Activated naive CD8-positive, alpha-beta T cell treated with anti-CD3 and anti-CD28 coated beads, Interleukin-2, amount 10 ng/mL, durations not matched to agents 7 days and 5 days (primary cell): ENCODE data around the gene TRIM29. TPM values are rescaled to one million over a fixed set of nuclear protein-coding genes. Genes with fewer than 3 reads are reported as not detected.

Experiments
- ATAC-seq: fragments of 150-1000 bp; cut with Tn5 transposase; one replicate; pipeline ENCODE4 v1.10.0; 2021; ENCODE audit warnings: low read depth, moderate library complexity
- POLR2A ChIA-PET: fragments of 350-600 bp; sonication (Branson Sonifier 250); formaldehyde crosslinking; loops from one replicate; lab custom pipeline; 2021; ENCODE audit warnings: antibody characterized with exemption; lab: Charles Lee
- DNase-seq: peaks from one replicate; pipeline ENCODE4 v3.0.0; 2021
- H3K27ac Mint-ChIP-seq: one replicate; pipeline ENCODE4 v1.8.0; 2022; ENCODE audit warnings: mild to moderate bottlenecking, mixed read lengths
- H3K27me3 Mint-ChIP-seq: one replicate; pipeline ENCODE4 v1.8.0; 2022; ENCODE audit warnings: mild to moderate bottlenecking, moderate library complexity, mixed read lengths
- H3K36me3 Mint-ChIP-seq: one replicate; pipeline ENCODE4 v1.8.0; 2021; ENCODE audit warnings: mild to moderate bottlenecking, mixed read lengths
- H3K4me1 Mint-ChIP-seq: one replicate; pipeline ENCODE4 v1.8.0; 2021; ENCODE audit warnings: mixed read lengths
- H3K4me3 Mint-ChIP-seq: one replicate; pipeline ENCODE4 v1.8.0; 2022; ENCODE audit warnings: mild to moderate bottlenecking, moderate library complexity, mixed read lengths
- H3K9me3 Mint-ChIP-seq: one replicate; pipeline ENCODE4 v1.8.0; 2021; ENCODE audit warnings: mixed read lengths
- total RNA-seq, 2 experiments: library from RNA; stranded (reverse); gene quantifications; one replicate each; pipeline ENCODE4 v1.2.3, GENCODE V29; 2021

The TRIM29 gene
- total RNA-seq, 2 experiments from 2014 or later: not detected

DNA sequence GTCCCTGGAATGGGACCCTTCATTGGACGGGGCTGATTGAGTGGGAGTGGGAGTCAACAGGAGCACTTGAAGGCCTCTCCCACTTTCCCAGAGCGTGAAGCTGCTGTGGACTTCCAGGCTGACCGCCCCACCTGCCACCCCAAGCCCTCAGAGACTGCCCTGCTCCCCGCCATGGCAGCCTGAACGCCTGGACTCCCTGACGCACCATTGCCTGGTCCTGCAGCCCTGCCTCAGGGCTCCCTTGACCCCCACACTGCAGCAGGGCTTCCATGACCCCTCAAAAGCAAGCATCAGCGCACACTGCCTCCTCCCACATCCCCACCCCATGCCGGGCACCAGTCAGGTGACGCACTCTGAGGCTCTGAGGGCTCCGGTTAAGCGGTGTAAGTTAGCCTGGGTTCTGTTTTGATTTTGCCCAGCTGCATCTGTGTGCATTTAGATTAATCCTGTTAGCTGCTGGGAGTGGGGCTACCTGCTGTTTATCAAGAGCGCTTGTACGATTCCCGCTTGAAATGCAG, 39.4 kb downstream of the TRIM29 start:
- ATAC-seq: no peak
- Mint-ChIP-seq H3K27me3 (peaks cover 4% of the 10 kb centered on the region), H3K4me3 (no peak overlapping the region), H3K9me3 (no peaks in the 10 kb centered on the region), H3K27ac (no peak overlapping the region), H3K4me1 (no peaks in the 10 kb centered on the region), H3K36me3 (no peaks in the 10 kb centered on the region)
- no peak for DNase-seq
- POLR2A ChIA-PET: no interaction called here

DNA sequence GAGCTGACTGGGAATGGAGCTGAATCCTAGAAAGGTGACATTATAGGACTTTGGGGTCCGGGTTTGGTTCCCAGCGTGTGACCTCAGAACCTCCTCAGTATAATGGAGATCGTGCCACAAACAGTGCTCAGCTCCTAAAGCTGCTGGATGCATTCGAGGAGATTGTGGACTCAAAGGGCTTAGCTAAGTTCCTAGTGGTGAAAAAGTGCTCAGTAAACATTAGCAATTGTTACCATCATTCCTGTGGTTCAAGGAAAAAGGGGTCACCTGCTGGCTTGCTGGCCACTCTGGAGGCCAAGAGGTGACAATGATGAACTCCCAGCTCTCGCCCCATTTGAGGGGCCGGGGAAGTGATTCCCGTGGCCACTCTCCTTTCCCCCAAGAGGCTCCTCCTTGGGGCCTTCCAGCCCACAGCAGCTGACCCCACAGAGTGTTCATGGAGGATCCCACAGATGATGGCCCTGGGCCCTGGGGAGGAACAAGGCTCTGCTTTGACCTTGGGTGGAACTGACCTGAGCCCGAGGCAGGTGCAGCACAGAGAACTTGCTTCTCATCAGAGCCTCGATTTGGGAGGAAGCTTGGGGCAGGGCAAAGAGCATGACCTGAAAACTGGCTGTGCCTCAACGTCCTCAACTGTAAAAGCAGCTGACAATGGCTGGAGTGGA, 40.1 kb downstream of the TRIM29 start:
- Mint-ChIP-seq H3K27ac (no peak overlapping the region), H3K27me3 (peaks cover 4% of the 10 kb centered on the region), H3K36me3 (no peaks in the 10 kb centered on the region), H3K9me3 (no peaks in the 10 kb centered on the region), H3K4me1 (no peaks in the 10 kb centered on the region), H3K4me3 (no peak overlapping the region)
- ATAC-seq (no peak), DNase-seq (no peak)
- POLR2A ChIA-PET: no interaction called here

DNA sequence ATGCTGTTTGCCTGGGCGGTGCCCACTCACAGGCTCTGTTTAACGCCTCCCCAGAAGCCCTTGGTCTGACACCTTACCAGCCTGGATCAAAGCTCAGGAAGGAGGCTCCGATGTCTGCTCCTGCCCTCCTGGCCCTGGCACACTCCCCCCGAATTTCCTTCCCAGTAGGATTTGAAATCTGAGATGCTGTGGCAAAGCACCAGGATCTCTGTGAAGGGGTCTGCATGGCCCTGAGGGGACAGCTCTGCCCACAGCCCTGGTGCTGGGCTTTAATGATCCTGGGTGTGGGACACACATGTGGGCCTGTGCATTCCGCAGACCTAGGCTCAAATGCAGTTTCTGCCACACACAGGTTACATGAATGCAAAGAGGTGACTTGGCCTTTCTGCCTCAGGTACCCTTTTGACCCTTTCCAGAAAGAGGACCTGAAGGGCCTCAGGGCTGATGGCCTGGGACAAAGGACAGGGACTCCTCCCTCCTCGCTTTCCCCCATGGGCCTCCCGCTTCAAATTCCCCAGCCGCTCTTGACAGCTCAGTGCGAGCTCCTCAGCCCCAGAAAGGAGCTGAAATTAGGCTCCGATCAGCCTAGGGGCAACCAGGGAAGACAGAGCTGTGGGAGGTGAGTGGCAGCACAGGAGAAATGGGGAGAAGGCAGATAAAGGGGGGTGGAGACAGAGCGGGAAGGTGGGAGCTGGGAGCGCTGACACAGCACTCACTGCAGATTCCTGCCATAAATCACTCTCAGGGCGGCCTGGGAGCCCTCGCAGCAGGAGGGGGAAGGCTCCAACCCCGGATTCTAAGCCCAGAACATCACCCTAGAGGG, 41.3 kb downstream of the TRIM29 start:
- H3K27ac Mint-ChIP-seq: no peak overlapping the region
- no peaks in the 10 kb centered on the region for H3K9me3 Mint-ChIP-seq
- DNase-seq: no peak
- no peak for ATAC-seq
- POLR2A ChIA-PET: no interaction called here
- peaks cover 2% of the 10 kb centered on the region for H3K4me1 Mint-ChIP-seq
- H3K27me3 Mint-ChIP-seq: peaks cover 5% of the 10 kb centered on the region
- no peaks in the 10 kb centered on the region for H3K36me3 Mint-ChIP-seq
- no peak overlapping the region for H3K4me3 Mint-ChIP-seq

DNA sequence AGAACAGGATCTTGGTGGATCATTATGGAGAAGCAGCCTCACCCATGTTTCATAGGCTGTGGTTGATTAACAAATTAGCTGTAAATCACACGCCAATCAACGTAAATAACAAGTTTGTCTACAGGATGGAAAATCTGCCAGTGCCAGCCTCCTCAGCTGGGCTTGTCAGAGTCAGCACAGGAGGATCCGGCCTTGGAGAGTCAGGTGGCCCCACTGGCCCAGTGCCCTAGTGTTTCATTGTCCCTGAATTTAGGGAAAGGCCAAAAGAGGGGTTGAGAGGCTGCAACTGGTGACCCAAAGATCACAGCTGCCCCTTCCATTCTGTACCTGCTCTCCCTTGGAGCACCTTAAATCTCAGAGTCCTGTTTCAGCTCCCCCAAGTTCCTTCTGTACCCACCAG, 42.4 kb downstream of the TRIM29 start:
- Mint-ChIP-seq H3K9me3 (no peaks in the 10 kb centered on the region), H3K27ac (no peak overlapping the region), H3K36me3 (no peaks in the 10 kb centered on the region), H3K4me3 (no peak overlapping the region), H3K4me1 (peaks cover 2% of the 10 kb centered on the region), H3K27me3 (peaks cover 5% of the 10 kb centered on the region)
- ATAC-seq (no peak), DNase-seq (no peak)
- POLR2A ChIA-PET: no interaction called here

DNA sequence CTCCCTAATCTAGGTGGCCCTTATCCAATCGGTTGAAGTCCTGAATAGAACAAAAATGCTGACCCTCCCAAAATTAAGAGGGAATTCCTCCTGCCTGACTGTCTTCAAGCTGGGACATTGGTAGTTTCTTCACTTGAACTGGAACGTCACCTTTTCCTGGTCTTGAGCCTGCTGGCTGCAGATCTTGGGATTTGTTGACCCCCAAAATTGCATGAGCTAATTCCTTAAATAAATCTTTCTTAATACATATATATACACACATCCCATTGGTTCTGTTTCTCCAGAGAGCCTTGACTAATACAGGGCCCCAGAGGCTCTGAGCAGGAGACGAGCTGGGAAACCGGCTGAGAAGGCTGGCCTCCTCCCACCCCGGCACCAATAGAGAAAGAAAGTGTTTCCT, 46.2 kb downstream of the TRIM29 start:
- H3K9me3 Mint-ChIP-seq: no peaks in the 10 kb centered on the region
- no peak overlapping the region for H3K4me3 Mint-ChIP-seq
- POLR2A ChIA-PET: no interaction called here
- H3K4me1 Mint-ChIP-seq: peaks cover 3% of the 10 kb centered on the region
- ATAC-seq (no peak), DNase-seq (no peak)
- H3K27ac Mint-ChIP-seq: no peak overlapping the region
- peaks cover 4% of the 10 kb centered on the region for H3K27me3 Mint-ChIP-seq
- H3K36me3 Mint-ChIP-seq: no peaks in the 10 kb centered on the region

DNA sequence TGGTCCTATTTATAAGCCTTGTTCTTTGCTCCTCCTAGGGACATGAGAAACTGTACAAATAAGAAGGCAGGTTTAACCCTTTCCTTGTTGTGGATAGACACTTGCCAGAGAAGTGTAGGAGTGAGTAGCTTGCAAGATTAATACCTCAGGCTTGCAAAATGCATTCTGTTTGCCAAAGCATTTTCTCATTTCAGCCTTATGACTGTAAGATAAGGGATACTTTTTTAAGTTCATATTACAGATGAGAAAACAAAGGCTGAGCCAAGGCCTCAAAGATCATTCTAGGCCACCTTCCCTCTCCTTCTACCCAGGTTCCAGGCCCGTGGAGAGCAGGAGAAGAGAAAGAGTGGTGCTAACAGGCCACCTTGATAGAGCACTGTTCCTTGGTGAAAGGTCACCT, 46.8 kb downstream of the TRIM29 start:
- Mint-ChIP-seq H3K27ac (no peak overlapping the region), H3K27me3 (peaks cover 4% of the 10 kb centered on the region), H3K36me3 (no peaks in the 10 kb centered on the region), H3K4me3 (no peak overlapping the region), H3K9me3 (no peaks in the 10 kb centered on the region), H3K4me1 (peaks cover 3% of the 10 kb centered on the region)
- POLR2A ChIA-PET: no interaction called here
- DNase-seq: no peak
- no peak for ATAC-seq

DNA sequence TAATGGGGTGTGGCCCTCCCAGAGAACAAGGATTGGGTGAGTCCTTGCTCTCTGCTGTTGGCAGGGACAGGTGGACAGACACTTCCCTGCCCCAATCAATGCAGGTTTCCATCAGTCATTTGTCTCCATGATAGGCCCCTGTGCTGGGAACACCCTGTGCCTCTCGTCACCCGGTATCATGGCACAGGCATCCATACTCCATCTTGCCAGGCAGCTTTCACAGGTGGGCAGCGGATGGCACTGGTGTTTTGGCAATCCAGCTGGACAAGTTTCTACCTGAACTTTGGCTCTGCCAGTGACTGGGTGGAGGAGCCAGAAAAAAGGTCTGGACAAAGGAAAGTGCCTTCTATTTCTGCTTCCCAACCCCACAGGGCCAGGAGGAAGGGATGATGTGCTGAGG, 47.5 kb downstream of the TRIM29 start:
- H3K27me3 Mint-ChIP-seq: peaks cover 4% of the 10 kb centered on the region
- DNase-seq (no peak), ATAC-seq (no peak)
- no peak overlapping the region for H3K4me3 Mint-ChIP-seq
- POLR2A ChIA-PET: no interaction called here
- peaks cover 2% of the 10 kb centered on the region for H3K9me3 Mint-ChIP-seq
- H3K27ac Mint-ChIP-seq: no peak overlapping the region
- peaks cover 3% of the 10 kb centered on the region for H3K4me1 Mint-ChIP-seq
- H3K36me3 Mint-ChIP-seq: peaks cover 2% of the 10 kb centered on the region

DNA sequence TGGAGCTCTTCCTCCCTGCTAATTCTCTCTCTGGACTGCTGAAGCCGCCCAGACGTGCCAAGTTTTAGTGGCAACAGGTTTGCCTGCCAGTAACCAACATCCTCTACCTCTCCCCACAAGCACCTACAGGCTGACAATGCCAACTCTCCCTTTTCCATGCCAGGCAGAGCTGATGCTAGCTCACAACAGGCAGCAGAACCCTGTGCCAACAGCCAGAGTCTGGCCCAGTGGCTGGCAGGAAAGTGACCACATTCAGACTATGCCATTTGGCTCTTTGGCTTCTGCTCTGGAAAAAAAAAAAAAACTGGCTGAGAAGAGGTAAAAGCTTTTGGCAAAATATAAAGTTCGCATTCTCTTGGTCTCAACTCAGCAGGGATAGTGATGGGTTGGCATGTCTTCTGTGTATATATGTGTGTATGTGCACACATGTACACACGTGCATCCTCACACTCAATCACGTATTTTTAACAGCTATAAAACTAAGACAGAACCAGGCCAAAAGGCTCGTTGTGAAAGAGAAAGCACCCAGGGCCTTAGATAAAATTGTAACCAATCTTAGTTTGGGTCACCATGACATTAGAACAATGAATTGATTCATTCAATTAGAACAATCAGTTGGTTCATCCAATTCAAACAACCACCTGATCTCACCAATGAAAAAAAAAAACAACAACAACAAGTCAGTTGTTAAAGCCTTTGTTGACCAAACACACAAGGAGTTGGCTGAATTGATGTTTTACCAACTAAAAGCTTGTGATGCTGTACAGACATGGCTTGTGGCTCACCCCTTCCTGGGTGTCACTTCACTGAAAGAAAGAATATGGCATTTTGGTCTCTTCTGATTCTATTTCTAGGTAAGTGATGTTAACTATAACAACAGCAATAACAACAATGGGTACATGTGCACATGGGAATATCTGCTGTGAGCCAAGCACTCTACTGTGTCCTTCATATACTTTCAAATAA, 48.6 kb downstream of the TRIM29 start:
- H3K27ac Mint-ChIP-seq: no peak overlapping the region
- peaks cover 2% of the 10 kb centered on the region for H3K9me3 Mint-ChIP-seq
- H3K4me3 Mint-ChIP-seq: no peak overlapping the region
- H3K4me1 Mint-ChIP-seq: peaks cover 3% of the 10 kb centered on the region
- no peak for DNase-seq
- peaks cover 4% of the 10 kb centered on the region for H3K27me3 Mint-ChIP-seq
- peaks cover 2% of the 10 kb centered on the region for H3K36me3 Mint-ChIP-seq
- ATAC-seq: no peak
- POLR2A ChIA-PET: no interaction called here

DNA sequence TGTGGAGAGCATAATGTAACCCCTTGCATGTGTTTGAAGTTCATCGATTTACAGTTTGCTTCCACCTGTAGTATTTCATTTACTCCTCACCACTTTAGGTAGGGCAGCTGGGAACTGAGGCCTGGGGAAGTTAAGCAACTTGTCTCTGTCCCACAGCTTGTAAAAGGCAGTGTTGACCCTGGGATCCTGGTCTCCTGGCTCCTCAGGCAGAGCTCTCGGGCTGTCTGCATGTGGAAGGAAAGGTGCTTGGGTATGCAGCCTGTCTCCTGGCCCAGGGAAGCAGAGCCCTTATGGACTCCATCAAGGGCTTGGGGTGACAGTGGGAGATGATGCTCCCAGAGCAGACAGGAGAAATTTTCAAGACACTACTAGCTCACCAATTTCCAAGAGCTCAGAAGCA, 49.9 kb downstream of the TRIM29 start:
- Mint-ChIP-seq H3K27me3 (peaks cover 4% of the 10 kb centered on the region), H3K4me1 (peaks cover 3% of the 10 kb centered on the region), H3K9me3 (peaks cover 4% of the 10 kb centered on the region), H3K4me3 (no peak overlapping the region), H3K36me3 (peaks cover 2% of the 10 kb centered on the region), H3K27ac (no peak overlapping the region)
- ATAC-seq (no peak), DNase-seq (no peak)
- POLR2A ChIA-PET: no interaction called here

DNA sequence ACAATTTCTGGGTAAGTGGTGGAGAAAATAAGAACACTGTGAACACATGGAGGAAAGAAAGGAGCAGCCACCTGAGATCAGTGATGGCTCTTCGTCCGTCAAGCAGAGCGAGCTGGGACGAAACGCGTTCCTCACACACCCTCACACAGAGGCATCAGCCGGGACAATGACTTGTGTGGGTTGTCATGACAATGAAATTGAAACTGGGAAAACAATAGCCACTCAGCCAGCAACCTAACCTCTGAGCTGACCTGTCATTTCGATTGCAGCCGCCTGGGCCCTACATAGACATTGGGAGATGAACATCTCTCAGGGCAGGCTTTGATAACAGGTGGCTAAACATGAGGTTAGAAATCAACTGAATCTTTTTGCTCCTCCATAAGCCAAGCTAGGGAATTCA, 51.3 kb downstream of the TRIM29 start:
- DNase-seq (no peak), ATAC-seq (no peak)
- Mint-ChIP-seq H3K4me3 (no peak overlapping the region), H3K9me3 (peaks cover 4% of the 10 kb centered on the region), H3K4me1 (peaks cover 2% of the 10 kb centered on the region), H3K27ac (no peak overlapping the region), H3K27me3 (no peaks in the 10 kb centered on the region), H3K36me3 (peaks cover 2% of the 10 kb centered on the region)
- POLR2A ChIA-PET: no interaction called here

DNA sequence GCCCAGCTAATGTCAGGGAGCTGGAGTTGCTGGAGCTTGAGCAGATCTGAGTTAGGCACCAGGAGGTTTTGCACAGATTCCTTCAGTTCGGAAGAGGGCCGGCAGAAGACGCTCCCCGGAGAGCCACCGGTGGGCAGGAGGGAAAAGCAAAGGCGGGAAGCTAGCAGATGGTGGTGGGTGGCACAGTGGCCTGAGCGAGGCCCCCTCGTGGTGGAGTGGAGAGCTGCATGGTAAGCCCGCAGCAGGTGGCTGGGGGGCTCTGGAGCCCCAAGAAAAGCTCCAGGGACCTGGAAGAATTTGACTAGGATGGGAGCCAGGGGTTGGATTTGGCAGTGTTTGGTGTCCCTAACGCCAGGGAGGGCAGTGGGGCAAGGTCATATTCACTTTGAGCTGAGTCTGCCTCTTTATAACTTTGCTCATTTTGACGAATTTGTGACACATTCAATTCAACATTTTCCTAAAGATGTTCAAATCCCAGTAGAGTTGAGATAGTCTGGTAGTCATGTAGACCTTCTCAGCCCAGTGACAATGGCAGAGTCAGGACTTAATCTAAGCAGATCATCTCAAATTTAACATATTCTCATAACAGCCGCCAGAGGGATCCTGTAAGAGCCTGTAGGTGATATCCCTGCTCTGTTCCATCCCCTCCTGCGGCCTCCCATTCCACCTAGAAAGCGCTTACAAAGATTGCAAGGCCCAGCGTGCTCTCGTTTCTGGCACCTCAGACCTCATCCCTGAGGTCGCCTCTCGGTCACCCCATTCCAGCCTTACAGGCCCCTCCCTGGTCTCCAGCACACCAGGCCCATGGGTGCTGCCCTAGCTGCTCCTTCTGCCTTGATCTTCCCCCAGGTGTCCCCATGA, 57.9 kb downstream of the TRIM29 start:
- POLR2A ChIA-PET: no interaction called here
- no peak for DNase-seq
- H3K36me3 Mint-ChIP-seq: peaks cover 9% of the 10 kb centered on the region

DNA sequence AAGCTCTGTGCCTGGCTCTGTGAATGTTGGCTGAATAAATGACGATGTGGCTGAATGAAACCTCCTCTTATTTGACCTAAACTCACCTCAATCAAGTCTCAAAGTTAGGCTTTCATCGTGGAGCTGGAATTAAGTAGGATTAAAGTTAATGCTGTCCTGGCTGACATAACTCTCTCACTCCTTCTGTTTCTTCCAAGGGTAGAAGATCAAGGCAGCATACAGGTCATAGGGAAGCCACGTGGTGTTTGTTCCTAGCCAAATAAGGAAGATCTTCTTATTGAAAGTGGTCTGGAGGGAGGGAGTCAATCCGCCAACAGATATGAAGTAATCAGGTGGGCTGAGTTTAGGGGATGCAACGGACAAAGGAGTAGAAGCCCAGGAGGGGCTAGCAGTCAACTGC, 59.5 kb downstream of the TRIM29 start:
- no peak for ATAC-seq
- no peak overlapping the region for H3K4me3 Mint-ChIP-seq
- H3K27ac Mint-ChIP-seq: no peak overlapping the region
- H3K27me3 Mint-ChIP-seq: peaks cover 6% of the 10 kb centered on the region
- POLR2A ChIA-PET: no interaction called here
- H3K9me3 Mint-ChIP-seq: peaks cover 19% of the 10 kb centered on the region
- DNase-seq: no peak
- H3K36me3 Mint-ChIP-seq: peaks cover 9% of the 10 kb centered on the region
- no peaks in the 10 kb centered on the region for H3K4me1 Mint-ChIP-seq

More for the DNA sequence above, 57.9 kb downstream of the TRIM29 start:
- no peak for ATAC-seq
- H3K27ac Mint-ChIP-seq: no peak overlapping the region
- H3K9me3 Mint-ChIP-seq: peaks cover 21% of the 10 kb centered on the region
- peaks cover 5% of the 10 kb centered on the region for H3K27me3 Mint-ChIP-seq
- no peaks in the 10 kb centered on the region for H3K4me1 Mint-ChIP-seq
- H3K4me3 Mint-ChIP-seq: no peak overlapping the region
